ENCODE measurements around the gene ARFIP2.
A peak's percentile ranks its signal among the peaks of the same experiment; 100 is the strongest.

The ARFIP2 gene

DNA sequence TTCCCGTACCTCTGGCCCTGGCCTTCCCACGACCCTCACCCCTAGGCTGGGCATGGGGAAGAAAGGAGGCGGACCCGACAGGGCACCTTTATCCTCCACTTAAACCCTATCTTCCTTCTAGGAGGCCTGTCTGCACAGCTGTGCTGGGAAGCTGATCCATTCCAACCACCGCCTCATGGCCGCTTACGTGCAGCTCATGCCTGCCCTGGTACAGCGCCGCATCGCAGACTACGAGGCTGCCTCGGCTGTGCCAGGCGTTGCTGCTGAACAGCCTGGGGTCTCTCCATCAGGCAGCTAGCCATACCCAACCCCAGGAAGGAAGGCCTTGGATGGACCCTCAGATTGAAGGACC, 769 bp upstream of the ARFIP2 start:
- no peak for DNase-seq

GRCh38 chr11:6480299-6480914, 724 bp downstream of the ARFIP2 start:
- DNase-seq: no peak

- DNase-seq: no peak
Measured at GRCh38 chr11:6476571-6476970, 4.6 kb downstream of the ARFIP2 start.

DNA sequence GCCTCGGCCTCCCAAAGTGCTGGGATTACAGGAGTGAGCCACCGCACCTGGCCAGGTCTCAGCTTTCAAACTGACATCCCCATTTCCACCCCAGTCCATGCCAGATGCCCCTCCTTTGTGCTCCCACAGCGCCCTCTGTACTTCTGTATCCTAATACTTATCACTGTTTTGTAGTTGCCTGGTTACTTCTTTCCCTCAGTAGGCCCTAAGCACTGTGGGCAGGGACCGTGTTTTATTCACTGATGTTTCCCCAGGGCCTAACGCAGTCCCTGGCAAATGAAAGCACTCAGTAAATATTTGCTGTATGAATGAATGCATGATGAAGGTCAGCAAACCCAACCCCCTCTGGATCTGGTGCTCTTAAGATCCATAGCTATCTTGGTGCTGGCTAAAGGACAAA, 5.2 kb downstream of the ARFIP2 start:
- no peak for DNase-seq

GRCh38 chr11:6474806-6475500, 6.2 kb downstream of the ARFIP2 start:
- DNase-seq: no peak

DNA sequence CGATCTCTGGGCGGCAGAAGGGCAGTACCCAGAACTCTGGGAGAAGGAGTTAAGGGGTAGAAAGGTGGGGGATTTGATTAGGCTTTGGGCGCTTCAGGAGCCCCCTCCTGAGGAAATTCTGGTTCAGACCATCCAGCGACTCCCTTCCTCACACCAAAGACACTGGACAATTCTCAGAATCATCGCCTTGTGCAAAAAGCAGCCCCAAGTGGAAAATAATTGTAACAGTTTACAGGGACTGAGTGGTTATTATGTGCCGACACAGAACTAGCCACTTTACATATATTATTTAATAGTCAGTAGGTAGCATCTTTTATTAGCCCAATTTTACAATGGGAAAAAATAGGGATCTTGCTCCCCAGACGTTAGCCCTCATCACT, 6.7 kb downstream of the ARFIP2 start:
- no peak for DNase-seq

DNA sequence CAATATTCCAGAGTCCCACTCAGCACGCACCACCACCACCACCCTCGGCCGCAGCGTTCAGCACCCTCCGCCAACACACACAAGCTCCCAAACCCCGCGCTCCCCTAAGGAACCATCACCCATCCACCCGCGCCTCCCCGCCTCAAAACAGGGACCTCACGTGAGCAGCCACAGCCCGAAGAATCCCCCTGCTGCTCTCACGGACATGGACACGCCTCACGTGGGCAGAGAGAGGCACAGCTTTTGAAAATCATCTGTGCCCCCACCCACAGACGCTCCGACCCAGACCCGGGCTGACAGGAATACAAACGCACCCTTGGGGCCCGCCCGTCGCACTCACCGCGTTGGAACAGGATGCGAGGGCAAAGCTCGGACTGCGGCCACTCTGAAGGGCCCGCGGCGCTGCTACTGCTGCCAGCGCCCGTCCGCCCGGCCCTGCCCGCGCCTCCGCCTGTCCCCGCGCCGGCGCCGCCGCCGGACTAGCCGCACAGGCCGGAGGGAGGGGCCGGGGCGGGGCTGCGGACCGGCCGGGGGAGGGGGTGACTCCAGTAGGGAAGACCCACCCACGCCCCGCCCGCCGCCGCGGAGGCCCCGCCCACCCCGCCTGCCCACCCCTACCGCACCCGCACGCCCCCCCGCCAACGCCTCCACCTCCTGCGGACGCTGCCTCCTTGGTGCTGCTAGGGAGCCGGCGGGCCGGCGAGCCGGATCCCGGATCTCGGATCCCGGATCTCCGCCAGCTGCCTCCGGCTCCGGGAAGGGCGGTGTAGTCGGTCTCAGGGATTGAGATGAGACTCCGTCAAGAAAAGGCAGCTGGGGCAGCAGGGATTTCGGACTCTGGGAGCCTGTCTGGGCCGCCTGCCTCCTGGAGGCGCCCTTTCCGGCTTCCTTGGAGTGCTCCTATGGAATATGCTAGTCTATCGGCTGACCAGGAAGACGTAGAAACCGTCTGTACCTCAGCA, 7.4 kb downstream of the ARFIP2 start, which contains the start of gene TRIM3:
Gene TRIM3, minus strand, starts transcription at position 491 of the 962 bp plus-strand sequence. CDS start 8,246 bp downstream, outside the sequence.
- DNase-seq: peak; percentile 70

GRCh38 chr11:6472934-6473333, 8.2 kb downstream of the ARFIP2 start:
- DNase-seq: no peak

DNA sequence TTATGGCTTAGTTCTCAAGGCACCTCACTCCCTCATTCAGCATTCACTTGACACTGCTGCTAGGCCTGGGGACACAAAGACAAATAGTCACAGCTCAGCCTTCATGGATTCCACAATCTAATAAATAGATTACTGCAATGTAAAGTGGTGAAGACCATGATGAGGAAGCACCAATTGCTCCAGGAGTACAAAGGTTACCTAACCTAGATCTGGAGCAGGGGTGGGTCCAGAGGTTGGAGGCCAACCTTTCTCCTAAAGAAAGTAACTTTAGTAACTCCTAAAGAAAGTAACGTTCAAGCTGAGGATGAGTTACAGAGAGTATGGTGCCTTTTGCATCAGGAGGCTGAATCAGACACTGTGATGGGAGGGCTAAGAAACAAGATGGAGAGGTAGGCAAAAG, 11.5 kb downstream of the ARFIP2 start:
- no peak for DNase-seq

DNA sequence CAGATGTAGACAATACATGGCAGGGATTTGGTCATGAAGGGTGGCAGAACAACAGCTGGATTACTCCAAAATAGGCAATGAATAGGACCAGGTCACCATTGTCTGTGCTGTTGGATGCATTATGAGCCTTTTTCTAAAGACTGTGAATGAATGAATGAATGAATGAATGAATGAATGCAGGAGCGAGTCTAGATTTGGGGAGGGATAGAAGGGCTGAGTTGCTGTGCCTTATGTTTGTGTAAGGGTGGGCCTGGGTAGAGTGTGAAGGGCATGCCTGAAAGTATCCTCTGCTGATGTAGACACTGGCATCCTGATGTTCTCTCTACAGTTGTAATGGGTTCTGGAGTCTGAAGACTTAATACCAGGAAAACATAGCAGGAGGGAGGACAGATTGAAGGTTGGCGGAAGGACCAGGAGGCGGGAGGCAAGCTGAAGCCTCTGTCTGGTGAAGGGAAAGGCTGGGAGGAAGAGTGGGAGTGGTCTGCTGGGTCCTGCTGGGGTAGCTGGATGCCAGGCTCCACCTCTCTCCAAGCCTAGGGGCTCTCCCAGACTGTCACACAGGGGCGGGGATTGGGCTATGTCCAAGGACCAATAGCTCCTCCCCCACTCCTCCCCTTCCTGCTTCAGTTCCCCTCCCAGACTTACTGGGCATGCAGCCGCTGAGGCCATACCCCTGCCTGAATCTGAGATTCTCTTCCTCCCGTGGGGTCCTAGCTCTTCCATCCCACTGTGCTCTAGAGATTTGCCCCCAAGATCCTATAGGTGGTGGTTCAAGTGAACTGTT, 12.2 kb downstream of the ARFIP2 start:
- no peak for DNase-seq

GRCh38 chr11:6459099-6459450, 22.1 kb downstream of the ARFIP2 start:
- DNase-seq: no peak

GRCh38 chr11:6458352-6459098, 22.6 kb downstream of the ARFIP2 start:
- no peak for DNase-seq

GRCh38 chr11:6457581-6458320, 23.4 kb downstream of the ARFIP2 start:
- no peak for DNase-seq

DNA sequence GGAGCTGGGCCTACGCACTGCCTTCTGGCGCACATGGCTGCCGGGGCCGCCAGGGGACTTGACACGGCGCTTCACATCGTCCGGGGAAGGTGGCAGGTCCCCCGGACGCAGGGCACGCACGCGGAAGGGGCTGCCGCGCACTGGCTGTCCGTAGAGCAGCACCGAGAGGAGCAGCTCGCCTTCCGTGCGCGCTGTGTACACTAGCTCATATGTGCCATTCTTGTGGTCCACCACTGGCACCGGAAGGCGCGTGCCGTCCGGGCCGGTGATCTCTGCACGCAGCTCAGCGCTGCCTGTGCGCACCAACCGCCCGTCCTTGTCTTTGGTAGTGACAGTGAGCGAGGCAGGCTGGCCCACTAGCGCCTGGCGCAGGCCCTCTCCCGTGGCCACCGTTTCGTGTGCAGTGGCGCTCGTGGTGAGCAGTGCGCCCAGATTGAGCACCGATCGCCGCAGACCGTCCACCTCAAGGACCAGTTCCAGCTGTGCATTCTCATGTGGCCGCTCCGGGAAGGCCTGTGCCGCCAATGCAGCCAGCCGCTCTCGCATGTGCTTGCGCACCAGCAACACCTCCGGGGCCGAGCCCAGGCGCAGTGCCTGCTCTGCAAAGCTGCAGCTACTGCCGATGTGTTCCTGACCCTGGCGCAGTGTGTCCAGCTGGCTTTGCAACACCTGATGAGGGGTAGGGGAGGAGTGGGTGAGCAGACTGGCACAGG, 24.6 kb downstream of the ARFIP2 start:
- DNase-seq: no peak

- DNase-seq: no peak
Measured at GRCh38 chr11:6455070-6455469, 26.1 kb downstream of the ARFIP2 start.

- DNase-seq: no peak
Measured at GRCh38 chr11:6453152-6453551, 28.0 kb downstream of the ARFIP2 start.

- DNase-seq: no peak
Measured at GRCh38 chr11:6452219-6452618, 28.9 kb downstream of the ARFIP2 start.

DNA sequence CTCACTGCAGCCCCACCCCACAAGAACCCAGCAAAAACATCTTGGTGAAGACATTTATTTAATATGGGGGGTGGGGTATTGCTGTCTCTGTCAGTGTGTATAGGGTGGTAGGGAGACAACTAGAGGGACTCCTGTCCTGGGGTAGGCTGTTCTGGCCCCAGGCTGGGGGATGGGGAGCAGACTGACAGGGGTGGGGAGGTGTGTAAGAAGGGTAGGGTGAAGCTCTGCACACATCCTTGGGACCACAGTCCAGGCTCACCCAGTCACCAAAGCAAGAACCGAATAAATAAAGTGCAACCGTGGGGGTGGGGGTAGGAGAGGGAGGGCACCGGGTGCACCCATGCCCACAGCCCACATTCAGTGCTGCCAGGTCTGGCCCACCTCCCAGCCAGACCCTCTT, 32.6 kb downstream of the ARFIP2 start:
- no peak for DNase-seq

DNA sequence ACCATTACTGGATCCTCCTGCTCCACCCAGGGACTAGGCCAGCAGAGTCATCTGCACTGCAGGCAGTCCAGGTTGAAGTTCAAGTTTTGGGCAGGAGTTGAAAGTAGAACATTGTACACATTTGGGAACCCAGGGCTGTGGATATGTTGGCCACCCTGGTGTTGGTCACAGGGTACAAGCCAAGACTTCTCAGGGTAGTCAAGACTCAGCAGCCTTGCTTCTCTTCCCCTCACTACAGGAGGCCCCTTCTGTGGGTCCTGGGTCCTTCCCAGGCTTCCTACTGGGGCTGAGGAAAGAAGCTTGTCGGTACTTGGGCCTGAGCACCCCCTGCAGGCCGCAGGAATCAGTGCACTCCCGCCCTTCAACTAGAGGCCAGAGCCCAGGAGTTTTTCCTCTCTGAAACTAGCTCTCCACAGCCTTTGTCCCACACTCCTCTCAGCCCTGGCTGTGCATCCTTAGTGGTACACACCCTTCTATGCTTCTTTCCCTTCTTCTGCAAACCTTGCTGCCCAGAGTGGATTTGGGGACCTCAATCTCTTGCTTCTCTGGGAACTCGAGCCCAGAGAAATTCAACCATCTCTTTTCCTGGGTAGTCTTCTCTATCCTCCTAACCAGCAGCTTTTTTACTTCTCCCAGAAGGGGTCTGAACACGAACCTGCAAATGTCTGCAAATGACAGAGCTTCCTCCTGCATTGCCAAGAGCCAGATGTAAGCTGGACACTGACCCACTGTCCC, 37.7 kb downstream of the ARFIP2 start:
- DNase-seq: peak; percentile 35

- no peak for DNase-seq
Measured at GRCh38 chr11:6442441-6442840, 38.7 kb downstream of the ARFIP2 start.

Measured in effector CD4-positive, alpha-beta T cell (primary cell).